GM21526 (cell line): ENCODE measurements around the gene METTL22.

ENCODE experiments used
- ATAC-seq: cut with Tn5 transposase; IDR thresholded peaks from one replicate; pipeline ENCODE4 v1.9.1; 2021; ENCODE audit warnings: moderate library complexity; ENCODE audit not compliant: unreplicated experiment, low FRiP score

METTL22 gene, protein sequence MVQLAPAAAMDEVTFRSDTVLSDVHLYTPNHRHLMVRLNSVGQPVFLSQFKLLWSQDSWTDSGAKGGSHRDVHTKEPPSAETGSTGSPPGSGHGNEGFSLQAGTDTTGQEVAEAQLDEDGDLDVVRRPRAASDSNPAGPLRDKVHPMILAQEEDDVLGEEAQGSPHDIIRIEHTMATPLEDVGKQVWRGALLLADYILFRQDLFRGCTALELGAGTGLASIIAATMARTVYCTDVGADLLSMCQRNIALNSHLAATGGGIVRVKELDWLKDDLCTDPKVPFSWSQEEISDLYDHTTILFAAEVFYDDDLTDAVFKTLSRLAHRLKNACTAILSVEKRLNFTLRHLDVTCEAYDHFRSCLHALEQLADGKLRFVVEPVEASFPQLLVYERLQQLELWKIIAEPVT

GRCh38 chr16:8621572-8622314 lies at the start of gene METTL22:
Gene METTL22, plus strand, starts transcription at chr16:8621698. Its CDS starts 3,968 bp downstream, at chr16:8625666.
- ATAC-seq, result peak; percentile 80

DNA sequence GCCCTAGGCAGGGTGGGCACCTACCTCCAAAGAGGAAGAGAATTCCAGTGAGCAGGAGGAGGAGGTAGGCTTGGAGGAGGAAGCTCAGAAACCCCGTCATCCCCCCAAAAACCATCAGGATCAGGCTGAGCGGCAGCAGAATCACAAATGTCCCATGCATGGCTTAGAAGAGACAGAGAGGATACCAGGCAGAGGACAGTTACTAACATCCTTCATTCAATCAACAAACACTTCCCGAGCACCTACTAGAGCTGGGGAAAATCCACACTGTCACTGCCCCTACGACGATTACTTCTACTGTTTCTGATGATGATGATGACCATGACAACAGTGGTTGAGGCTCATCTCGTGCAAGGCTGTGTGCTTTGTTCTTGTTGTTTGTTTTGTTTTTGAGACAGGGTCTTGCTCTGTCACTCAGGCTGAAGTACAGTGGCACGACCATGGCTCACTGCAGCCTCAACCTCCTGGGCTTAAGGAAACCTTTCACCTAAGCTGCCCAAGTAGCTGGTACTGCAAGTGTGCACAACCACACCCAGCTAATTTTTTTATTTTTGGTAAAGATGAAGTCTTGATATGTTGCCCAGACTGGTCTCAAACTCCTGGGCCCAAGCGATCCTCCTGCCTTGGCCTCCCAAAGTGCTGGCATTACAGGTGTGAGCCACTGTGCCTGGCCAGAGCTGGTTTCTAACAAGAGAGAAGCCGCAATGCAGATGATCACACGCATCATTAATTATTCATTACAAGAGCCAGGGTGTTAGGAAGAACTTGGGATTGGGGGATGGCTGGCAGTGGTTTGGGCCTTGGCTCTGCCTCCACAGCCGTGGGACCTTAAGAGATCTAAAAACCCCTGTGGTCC lies 49.2 kb upstream of the METTL22 start:
- no peak for ATAC-seq

DNA sequence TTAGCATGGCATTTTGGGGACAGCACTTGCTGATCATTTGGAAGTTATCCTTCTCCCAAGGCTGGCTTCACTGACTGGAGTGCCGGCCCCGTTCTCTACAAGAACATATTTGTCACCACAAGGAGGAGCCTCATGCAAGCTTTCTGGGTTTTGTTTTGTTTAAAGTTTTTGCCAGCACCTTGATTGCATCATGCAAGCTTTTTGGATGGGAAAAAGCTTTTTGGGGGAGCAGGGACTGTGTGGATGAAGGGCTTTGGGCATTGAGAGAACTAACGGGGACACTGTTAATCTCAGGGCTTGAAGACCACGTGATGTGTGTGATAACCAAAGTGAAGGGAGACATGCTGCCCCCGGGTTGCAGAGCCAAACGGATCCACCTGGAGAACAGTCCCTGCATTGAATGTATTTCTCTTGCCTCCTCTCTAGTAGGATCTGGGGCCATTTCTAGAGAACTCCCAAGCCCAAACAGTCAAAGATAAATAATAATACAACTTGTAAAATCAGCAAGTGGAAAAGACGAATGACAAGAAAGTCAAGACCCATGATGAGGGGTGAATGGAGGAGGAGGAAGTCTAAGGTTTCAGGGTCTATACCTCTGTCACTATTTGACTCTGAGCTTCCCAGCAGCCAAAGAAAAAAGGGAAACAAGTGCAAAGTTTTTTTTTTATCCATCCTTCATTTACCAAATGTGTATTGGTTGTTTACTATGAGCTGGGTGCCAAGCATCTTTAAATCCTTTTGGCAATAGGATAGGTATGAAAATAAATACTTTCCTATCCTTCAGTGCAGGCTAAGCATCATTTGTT lies 48.4 kb upstream of the METTL22 start:
- ATAC-seq, result no peak

- ATAC-seq, result no peak
Measured at GRCh38 chr16:8575399-8575798, 46.1 kb upstream of the METTL22 start.

GRCh38 chr16:8576141-8577004 lies 45.1 kb upstream of the METTL22 start:
- no peak for ATAC-seq

- ATAC-seq, result no peak
Measured at GRCh38 chr16:8577678-8578304, 43.7 kb upstream of the METTL22 start.

- no peak for ATAC-seq
Measured at GRCh38 chr16:8579559-8579958, 41.9 kb upstream of the METTL22 start.

GRCh38 chr16:8581831-8582580 lies 39.5 kb upstream of the METTL22 start:
- no peak for ATAC-seq

DNA sequence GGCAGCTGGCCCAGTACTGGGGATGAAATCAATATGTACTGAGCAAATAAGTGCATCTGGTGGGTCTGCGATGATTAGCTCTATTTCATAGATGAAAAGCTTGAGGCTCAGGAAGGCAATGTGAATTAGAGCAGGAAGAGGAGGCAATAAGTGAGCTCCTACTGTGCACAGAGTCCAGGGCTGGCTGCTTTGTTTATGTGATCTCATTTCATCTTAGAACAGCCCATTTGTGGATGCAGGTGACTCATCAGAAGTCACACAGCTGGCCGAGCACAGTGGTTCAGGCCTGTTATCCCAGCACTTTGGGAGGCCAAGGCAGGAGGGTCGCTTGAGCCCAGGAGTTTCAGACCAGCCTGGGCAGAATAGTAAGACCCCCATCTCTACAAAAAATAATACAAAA lies 38.3 kb upstream of the METTL22 start:
- ATAC-seq, result no peak

- no peak for ATAC-seq
Measured at GRCh38 chr16:8583732-8584131, 37.8 kb upstream of the METTL22 start.

GRCh38 chr16:8585041-8585440 lies 36.5 kb upstream of the METTL22 start:
- ATAC-seq, result no peak

DNA sequence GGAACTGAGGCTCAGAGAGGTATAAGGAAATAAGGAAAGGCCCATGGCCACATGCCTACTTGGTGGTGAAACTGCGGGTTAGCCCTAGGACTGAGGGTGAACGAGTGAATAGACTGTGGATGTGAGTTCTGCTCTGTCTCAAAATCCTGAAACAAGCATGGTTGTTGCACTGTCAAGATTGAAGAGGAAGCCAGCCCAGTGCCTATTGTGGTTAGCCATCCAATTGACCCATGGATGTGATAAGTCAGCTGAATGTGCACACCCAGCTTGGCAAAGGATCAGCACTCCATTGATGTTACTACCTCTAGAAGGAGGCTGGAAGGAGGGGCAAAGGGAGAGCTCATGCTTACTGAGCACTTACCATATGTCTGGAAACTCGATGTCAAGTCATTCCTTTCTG lies 35.6 kb upstream of the METTL22 start:
- ATAC-seq, result no peak

DNA sequence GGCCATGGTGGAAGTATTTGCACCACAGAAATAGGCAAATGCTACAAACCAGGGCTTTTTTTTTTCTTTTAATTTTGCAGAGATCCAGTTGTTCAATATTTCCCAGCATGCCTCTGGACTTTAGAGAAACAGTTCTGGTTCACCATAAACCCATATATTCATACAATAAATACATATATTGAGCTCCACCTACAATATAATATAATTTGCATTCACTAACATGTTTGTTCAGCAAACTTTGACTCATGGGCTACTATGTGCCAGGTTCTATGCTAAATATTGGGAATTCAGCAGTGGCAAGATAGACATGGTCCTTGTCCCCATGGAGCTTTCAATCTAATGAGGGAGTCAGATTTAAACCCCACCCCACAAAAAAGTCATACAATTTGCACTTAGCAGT lies 34.4 kb upstream of the METTL22 start:
- ATAC-seq, result no peak

DNA sequence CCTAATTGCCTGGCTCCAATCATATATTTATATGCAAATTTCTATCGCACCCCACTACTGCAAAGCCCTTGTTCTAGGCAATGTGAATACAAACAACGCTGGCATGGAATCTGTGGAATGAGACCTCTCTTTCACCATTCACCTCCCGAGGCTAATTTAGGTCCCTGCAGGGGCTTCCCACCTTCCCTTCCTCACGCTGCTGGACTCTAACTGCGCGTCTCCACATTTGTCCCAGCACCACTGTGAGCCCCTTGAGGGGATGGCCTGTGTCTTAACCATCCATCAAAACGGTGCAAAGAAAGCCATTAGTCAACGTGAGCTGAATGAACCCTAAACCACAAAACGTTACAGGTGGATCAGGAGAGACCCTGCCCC lies 32.8 kb upstream of the METTL22 start:
- no peak for ATAC-seq

DNA sequence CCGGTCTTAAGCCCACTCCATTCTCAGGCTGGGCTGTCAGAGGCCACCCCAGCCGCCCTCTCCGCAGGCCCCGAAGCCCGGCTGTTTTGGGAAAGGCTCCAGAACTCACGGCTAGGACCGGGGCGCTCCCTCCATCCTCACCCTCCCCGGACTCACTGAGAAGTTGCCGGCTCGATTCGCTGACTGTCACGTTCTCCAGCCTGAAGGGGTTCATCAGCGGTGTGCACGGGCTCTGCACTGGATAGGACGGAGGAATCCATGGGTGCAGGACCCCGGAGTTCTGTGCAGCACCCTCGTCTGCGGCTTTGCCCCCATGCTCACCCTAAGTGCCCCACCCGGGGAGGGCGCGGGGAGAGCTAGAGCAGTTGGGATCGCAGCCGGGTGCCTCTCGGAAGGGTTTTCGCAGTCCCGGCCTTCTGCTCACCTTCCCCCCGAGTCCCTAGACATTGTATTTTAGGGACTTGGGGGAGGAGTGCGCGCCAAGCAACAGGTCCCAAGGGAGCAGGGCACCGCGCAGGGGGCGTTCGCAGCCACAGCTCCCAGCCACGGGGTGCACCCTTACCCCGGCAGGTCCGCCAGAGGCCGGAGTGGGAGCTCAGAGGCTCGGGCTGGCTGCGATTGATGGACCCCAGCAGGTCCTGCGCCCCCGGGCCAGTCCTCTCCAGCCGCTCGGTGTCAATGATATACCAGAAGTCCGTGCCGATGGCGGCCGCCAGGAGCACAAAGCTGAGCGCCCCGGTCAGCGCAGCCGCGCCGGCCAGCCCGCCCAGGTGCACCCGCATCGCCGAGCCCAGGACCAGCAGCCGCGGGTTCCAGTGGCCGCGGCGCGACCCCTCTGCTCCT lies 32.2 kb upstream of the METTL22 start:
- no peak for ATAC-seq

- ATAC-seq, result no peak
Measured at GRCh38 chr16:8589900-8590688, 31.4 kb upstream of the METTL22 start, which contains the start of gene TMEM114. Gene TMEM114, minus strand, starts transcription at chr16:8590511. Its CDS starts 673 bp downstream, at chr16:8589838.
